Activated effector memory CD4-positive, alpha-beta T cell treated with anti-CD3 and anti-CD28 coated beads, Interleukin-2, amount 50 U/mL, for 16 hours (primary cell): Measurements from ENCODE around the gene ZDHHC22.

Experiments used
- DNase-seq: peaks from one replicate; pipeline ENCODE4 v3.0.0-alpha.2; 2020

The ZDHHC22 gene

GRCh38 chr14:77102154-77102553 is 39.4 kb downstream of the ZDHHC22 start:
- DNase-seq, result no peak

GRCh38 chr14:77100961-77101360 is 40.6 kb downstream of the ZDHHC22 start:
- DNase-seq, result no peak

- no peak for DNase-seq
These were observed 42.0 kb downstream of the ZDHHC22 start for GRCh38 chr14:77099425-77100167.

GRCh38 chr14:77098529-77099353 is 42.9 kb downstream of the ZDHHC22 start:
- DNase-seq, result peak; percentile 72

- DNase-seq, result peak; percentile 100
These were observed 43.7 kb downstream of the ZDHHC22 start, which contains the start of gene CIPC for GRCh38 chr14:77097700-77098528. Gene CIPC (plus strand): TSS chr14:77098258. CDS start chr14:77105709, 7,451 bp downstream.

- DNase-seq, result no peak
These were observed 44.4 kb downstream of the ZDHHC22 start for GRCh38 chr14:77097006-77097699.

GRCh38 chr14:77094672-77095284 is 46.8 kb downstream of the ZDHHC22 start:
- peak; percentile 91 for DNase-seq

GRCh38 chr14:77092676-77093075 is 48.9 kb downstream of the ZDHHC22 start:
- DNase-seq, result no peak

- no peak for DNase-seq
These were observed 50.1 kb downstream of the ZDHHC22 start for GRCh38 chr14:77091518-77091917.

GRCh38 chr14:77088645-77089044 is 52.9 kb downstream of the ZDHHC22 start:
- no peak for DNase-seq

- no peak for DNase-seq
These were observed 53.4 kb downstream of the ZDHHC22 start for GRCh38 chr14:77088219-77088618.

GRCh38 chr14:77087631-77088030 is 54.0 kb downstream of the ZDHHC22 start:
- DNase-seq, result no peak

GRCh38 chr14:77086951-77087350 is 54.6 kb downstream of the ZDHHC22 start:
- DNase-seq, result no peak

GRCh38 chr14:77086017-77086727 is 55.4 kb downstream of the ZDHHC22 start:
- no peak for DNase-seq

- no peak for DNase-seq
These were observed 56.1 kb downstream of the ZDHHC22 start for GRCh38 chr14:77085538-77085937.

GRCh38 chr14:77084985-77085384 is 56.6 kb downstream of the ZDHHC22 start:
- DNase-seq, result no peak

GRCh38 chr14:77083082-77083481 is 58.5 kb downstream of the ZDHHC22 start:
- DNase-seq, result no peak

GRCh38 chr14:77082356-77082755 is 59.2 kb downstream of the ZDHHC22 start:
- DNase-seq, result no peak
